HG03439 (cell line): ENCODE data around the gene CYB5D1.

ENCODE experiments used
- ATAC-seq: cut with Tn5 transposase; IDR thresholded peaks from one replicate; pipeline ENCODE4 v1.9.1; 2021; ENCODE audit warnings: mild to moderate bottlenecking, moderate library complexity; ENCODE audit not compliant: unreplicated experiment

The CYB5D1 gene

DNA sequence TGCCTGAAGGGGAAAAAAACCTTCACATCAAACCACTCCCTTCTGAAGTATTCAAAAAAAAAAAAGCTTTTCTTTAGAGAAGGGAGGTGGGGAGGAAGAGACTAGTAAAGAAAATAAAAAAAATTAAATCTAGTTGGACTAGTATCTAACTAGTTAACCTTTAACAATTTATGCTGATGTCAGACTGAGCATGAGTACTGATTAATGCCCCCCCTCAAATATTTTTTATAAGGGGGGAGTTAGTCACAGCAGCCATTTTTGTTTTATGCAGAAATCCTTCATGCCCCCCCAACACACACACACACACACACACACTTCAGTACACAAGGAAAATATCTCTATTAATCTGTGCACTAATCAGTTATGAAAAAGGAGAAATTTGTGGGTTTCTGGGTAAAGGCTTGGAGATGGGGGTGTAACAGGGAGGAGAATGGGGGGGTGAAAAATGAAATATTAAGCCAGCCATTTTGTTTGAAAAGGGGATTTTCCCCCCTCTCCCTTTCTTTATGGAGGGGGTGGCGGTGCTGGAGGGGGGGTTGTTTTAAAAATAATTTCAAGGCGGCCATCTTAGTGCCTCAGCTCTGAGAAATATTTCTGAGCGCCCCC is 26.1 kb downstream of the CYB5D1 start:
- no peak for ATAC-seq

DNA sequence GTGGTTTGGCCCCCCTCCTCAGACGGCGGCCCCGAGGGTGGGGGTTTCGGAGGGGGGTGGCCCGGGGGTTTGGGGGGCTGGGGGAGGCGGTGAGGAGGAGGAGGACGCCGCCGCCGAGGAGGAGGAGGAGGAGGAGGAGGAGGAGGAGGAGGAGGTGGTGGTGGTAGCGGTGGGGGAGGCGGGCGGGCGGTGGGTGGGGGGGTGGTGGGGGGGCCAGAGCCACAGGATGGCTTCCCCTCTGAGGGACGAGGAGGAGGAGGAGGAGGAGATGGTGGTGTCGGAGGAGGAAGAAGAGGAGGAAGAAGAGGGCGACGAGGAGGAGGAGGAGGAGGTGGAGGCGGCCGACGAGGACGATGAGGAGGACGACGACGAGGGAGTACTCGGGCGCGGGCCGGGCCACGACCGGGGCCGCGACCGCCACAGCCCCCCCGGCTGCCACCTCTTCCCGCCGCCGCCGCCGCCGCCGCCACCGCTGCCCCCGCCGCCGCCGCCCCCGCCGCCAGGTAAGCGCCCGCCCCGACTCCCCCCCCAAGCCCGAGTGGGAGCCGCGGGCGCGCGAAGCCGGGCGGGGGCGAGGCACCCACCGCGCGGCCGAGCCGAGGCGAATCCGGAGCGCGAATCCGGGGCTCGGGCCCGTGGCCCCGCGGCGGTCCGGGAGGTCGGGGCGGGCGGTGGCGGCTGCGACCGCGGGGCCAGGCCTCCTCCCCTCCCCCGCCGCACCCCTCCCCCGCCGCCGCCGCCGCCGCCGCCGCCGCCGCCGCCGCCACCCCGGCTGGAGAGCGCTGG is 27.0 kb downstream of the CYB5D1 start:
- peak; percentile 10 for ATAC-seq

DNA sequence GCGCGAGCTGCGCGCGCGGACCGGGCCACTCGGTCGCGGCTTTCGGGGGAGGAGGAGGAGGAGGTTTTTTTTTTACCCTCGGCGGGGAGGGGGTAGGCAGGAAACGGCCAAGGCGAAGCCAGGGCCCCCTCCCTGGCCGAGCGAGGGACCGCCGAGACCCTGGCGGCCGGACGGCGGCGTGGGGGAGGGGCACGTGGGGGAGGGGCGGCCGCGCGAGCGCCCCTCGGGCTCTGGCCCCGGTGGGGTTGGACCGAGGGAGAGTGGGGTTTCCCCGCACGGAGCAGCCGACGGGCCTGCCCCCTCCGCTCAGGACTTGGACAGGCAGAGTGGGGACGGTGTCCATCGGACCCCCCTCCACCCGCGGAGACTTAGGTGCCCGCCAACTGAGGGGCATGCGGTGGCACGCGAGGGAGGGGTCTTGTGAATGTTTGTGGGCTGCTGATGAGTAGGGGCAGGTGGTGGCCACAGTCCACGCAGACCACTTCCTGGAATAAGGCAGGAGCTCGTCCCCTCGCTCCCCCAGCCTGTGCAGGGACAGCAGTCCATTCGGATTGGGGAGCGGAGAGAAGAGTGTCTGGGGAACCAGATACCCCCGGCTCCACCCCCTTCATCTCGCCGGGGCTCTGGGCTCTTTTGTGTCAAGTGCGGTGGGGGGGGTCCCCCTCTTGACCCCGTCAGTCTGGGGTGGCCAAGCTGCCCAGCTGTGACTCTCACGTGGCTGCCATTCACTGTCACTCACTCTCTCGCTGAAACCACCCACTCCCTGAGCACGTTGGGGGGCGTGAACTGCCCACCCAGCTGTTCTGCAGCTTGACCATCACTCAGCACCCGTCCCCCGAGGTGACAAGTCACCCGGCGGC is 27.8 kb downstream of the CYB5D1 start:
- ATAC-seq: peak; percentile 47

DNA sequence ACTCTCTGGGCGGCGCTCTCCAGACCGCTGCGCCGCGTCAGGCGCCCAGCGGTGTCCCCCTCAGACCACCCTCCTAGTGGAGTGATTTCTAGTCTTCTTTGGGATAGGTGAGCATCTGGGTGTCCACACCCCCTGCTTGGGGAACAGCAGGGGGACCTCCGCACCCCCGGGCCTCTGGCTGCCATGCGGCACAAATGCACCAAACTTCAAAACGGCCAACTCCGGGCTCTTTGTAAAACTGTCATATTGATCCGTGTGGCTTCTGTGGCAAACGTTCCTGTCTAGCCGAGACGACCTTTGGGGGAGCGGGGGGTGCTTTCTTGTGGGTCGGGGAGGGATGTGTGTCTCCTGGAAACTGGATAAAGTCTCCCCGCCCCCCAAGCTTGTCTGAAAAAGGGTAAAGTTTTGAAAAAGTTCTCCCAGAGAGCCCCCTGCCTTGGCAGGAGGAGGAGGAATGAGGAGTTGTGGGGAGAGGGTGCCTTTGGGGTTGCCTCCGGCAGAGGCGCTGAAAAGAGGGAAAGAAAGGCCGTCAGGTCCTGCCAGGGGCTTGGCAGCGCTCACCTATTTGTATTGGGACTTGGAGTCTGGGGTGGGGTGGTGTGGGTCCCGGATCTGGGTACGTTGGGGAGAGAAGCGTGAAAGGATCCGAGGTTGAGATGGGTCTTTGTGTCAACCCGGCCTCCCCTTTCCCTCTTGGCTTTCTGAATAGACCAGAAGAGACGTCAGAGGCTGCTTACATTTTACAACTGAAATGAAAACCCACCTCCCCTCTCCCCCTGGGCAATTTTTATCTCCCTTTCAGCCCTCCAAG is 28.6 kb downstream of the CYB5D1 start:
- no peak for ATAC-seq

DNA sequence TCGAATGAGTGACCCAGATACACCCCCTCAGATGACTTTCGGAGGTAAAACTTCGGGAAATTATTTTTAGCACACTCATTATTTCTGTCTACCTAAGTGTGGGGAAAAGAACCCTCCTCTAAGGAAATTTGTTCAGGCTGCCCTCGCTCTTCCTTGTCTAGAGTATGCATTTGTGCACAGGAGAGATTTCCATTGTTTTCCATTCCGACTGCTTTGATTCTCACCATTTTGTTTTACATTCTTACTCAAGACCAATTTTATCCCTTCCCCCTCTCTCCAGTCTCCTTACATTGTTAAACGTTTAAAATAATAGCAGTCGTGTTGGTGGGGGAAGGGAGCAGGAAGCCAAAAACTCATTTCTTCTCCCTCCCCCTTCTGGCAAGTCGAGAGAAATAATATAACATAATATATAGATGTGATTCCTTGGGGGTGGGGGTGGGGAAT is 29.3 kb downstream of the CYB5D1 start:
- no peak for ATAC-seq

DNA sequence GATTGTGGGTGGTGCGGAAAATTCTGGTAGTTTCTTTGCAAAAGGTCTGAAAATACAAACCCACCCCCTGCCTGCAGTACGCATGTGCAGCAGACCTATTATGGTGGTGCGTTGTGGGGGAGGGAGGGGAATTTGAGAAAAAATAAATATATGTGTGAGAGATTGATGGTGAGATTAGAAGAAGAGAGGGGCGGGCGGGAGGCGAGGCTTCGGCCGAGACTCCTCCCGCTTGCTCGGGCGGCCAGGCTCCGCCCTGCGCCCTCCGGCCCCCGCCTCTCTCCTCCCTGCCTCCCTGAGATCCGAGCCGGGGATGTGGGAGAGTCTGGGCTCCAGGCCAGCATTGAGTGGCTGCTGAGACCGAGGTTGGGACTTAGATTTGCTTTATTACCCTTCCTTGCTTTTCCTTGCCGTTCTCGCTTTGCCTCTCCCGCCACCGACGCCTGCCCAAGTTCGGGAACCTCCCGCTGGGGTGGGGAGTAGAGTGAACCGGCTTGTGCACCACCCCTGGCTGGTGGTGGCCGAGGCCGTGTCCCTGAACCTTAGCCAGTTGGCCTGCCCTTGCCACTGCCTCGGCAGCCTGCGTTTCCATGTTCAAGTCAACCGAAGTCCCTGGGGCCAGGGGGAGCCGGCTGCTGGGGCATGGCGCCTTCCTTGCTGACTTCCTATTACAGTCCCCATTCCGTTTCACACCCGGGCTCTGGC is 29.8 kb downstream of the CYB5D1 start:
- peak; percentile 41 for ATAC-seq

DNA sequence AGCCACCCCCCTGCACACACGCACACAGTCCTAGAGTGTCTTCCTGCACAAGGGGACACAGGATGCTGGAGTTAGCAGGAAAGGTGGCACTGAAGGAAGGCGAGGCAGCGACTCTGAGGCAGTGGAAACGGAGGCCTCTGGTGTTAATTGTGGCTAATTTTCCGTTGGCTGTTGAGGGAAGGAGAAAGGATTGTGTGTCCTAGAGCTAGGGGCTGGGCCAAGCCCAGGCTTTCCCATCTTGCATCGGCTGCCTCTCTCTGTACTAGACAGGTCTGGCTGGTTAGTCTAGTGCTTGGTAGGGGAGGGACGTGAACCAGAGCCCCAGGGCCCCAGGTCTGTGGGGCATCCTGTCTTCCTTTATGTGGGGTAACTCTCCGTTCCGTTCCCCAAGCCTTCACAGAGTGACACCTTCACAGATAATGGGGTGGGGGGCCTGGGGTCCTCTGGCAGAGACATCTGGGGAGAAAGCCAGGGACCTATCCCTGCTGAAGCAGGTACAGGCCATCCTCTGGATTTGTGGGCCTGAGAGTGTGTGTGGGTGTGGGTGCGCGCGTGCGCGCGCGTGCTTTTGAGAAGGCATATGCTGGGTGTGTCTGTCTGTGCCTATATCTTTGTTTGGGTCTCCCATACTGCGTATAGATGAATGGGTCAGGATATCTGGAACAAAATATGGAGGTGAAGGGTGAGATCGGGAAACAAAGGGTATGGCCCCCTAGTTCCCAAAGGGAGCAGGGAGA is 30.5 kb downstream of the CYB5D1 start, which contains the start of gene CHD3:
TSS of gene CHD3 (plus strand) at position 606 of the 737 bp plus-strand sequence. CDS start 212 bp downstream, outside the sequence.
- no peak for ATAC-seq

DNA sequence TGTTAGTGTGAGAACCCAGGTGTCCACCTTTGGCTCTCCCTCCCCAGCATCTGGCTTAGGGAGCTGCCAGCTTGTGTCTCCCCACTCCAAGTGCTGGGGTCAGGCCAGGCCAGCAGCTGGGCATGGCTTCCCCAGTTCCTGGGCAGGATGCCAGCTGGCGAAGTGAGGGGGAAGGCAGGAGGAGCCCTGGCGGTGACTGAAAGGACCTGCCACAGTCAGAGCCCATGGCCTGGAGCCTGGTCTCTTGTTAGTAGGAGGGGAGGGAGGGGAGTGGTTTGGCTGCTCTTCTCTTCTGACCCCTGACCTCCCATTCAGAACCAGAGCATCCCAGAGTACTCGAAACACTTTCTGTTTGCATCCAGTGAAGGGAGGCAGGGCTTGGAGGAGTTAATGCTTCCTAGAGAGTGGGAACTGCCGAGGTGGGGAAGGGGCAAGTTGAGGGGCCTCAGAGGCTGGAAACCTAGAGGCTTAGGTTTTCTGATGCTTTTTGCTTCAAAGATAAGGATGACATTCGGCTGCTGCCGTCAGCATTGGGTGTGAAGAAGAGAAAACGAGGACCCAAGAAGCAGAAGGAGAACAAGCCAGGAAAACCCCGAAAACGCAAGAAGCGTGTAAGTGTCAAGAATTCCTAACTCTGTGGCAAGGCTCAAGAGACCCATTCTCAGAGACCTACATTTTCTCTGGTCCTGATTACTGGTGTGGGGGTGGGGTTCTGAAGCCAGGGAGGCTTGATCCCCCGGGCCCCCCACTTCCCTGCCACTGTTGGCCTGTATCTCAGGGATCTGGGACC is 31.6 kb downstream of the CYB5D1 start:
- ATAC-seq: no peak

DNA sequence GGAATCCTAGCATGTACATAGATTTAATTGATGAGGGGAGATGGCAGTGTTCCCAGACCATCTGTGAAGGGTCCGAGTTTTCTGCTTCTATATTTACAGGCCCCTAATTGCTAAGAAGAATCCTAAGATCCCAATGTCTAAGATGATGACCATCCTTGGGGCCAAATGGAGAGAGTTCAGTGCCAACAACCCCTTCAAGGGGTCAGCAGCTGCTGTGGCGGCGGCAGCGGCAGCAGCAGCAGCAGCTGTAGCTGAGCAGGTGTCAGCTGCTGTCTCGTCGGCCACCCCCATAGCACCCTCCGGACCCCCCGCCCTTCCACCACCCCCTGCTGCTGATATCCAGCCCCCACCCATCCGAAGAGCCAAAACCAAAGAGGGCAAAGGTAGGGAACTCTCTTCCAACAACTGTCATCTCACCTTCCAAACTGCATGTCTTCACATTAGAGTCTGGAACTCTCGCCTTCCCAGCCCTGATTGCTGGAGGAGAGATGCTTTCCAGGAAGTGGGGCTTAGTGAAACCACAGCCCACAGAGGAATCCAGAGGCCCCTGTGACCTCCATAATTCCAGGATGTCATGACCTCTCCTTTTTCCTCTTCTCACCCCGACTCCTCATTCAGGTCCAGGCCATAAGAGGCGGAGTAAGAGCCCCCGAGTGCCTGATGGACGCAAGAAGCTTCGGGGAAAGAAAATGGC is 35.5 kb downstream of the CYB5D1 start:
- no peak for ATAC-seq

DNA sequence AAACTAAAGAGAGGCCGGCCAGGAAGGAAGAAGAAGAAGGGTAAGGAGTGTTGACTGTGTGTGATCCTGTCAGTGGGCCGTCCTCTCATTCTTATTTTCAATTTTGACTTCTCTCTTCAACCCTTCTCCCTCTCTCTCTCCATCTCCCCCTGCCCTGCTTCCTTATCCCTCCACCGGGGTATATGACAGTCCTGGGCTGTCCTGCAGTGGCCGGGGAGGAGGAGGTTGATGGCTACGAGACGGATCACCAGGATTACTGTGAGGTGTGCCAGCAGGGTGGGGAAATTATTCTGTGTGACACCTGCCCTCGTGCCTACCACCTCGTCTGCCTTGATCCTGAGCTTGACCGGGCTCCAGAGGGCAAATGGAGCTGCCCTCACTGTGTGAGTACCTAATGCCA is 36.4 kb downstream of the CYB5D1 start:
- ATAC-seq: no peak

DNA sequence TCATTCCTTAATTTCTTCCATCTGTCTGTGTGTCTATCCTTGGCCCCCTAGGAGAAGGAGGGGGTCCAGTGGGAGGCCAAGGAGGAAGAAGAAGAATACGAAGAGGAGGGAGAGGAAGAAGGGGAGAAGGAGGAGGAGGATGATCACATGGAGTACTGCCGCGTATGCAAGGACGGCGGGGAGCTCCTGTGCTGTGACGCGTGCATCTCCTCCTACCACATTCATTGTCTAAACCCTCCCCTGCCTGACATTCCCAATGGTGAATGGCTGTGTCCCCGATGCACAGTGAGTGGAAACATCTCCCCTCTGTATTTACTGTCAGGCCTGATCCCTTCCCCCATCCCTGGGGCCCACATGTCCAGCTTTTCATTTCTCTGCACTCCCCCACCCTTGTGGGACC is 37.1 kb downstream of the CYB5D1 start:
- no peak for ATAC-seq

DNA sequence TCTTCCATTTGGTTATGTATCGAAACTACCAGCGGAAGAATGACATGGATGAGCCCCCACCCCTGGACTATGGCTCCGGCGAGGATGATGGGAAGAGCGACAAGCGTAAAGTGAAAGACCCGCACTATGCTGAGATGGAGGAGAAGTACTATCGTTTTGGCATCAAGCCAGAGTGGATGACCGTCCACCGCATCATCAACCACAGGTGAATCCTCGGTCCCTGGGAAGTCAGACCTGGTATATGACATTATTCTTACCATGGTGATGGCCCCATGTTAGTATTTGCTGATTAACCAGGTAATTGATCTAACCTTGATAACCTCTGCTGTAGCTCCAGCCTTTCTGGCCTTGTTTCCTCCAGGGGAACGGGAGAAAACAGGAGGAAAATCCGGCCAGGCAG is 39.3 kb downstream of the CYB5D1 start:
- no peak for ATAC-seq

DNA sequence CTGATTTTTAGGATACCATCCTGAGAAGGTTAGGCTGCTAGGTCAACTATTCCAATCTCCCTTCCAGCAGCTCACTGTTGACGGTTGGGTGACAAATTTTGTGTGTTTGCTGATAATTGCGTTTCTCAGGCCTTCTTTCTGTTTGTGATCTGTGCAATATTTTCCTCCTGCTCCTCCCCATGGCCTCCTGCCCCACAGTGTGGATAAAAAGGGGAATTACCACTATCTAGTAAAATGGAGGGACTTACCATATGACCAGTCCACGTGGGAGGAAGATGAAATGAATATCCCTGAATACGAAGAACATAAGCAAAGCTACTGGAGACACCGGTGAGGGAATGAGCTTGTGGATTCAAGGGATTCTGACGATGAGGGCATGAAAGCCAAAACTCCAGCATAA is 40.0 kb downstream of the CYB5D1 start:
- ATAC-seq: no peak

DNA sequence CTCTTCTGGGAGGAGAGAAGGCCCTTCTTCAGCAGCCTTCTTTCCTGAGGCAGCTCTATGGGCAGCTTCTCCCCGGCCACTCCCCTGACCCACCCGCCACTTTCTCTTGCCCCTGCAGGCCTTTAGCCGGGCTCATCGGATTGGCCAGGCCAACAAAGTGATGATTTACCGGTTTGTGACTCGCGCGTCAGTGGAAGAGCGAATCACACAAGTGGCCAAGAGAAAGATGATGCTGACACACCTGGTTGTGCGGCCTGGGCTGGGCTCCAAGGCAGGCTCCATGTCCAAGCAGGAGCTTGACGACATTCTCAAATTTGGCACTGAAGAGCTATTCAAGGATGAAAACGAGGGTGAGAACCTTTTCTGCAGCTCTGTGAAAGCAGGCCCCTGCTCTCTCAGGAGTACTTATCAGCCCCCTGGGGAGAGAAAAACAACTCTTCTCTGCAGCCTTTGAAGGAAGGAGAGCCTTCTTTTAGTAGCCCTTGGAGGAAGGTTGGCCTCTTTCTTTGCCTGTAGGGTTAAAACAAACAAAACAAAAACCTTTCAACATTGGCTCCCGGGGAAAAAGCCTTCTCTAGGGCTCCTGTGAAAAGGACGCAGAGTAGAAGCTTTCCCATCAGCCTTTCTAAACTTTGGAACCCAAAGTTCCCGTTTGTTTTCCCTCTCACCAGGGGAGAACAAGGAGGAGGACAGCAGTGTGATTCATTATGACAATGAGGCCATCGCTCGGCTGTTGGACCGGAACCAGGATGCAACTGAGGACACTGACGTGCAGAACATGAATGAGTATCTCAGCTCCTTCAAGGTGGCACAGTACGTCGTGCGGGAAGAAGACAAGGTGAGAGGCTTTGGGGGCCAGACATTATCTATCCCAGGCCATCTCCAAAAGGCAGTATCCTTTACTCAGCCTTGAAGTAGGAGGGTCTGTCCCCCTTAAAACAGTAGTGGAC is 45.6 kb downstream of the CYB5D1 start:
- no peak for ATAC-seq

DNA sequence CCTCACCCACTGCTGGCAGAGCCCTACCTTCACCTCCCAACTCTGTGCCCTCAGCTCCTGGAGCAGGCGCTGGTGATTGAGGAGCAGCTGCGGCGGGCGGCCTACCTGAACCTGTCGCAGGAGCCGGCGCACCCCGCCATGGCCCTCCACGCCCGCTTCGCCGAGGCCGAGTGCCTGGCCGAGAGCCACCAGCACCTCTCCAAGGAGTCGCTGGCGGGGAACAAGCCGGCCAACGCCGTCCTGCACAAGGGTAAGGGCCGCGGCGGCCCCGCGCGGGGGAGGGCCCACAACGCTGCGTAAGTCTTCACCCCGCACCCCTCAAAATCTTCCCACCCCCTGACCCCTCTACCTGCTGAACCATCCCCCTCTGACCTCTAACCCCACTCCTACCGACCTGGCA is 51.3 kb downstream of the CYB5D1 start:
- no peak for ATAC-seq

DNA sequence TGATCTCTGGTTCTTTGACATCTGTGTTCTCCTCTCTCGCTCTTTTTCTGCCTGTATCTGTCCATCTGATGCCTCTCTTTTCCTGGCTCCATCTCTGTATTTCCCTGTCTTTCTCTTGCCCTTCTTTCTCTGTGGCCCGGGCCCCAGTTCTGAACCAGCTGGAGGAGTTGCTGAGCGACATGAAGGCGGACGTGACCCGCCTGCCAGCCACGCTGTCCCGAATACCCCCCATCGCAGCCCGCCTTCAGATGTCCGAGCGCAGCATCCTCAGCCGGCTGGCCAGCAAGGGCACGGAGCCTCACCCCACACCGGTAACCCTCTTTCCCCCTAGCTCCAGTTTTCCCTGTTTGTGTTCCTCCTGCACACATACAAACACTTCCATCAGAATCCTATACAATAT is 52.5 kb downstream of the CYB5D1 start:
- ATAC-seq: no peak

DNA sequence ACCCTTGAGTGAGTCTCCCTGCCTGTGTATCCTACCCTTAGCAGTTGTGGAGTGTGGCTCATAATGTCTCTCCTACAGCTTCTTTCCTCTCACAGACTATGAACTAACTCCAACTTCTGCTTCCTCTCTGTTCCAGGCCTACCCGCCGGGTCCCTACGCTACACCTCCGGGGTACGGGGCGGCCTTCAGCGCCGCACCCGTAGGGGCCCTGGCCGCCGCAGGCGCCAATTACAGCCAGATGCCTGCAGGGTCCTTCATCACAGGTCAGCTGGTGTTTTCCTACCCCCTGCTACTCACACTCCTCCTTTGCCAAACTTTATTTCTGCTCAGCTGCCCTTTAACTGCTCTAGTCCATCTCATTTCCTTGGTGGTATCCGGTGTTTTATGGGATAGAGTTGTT is 52.9 kb downstream of the CYB5D1 start:
- no peak for ATAC-seq
